ENCODE measurements around the gene KCNMA1. TPM values are rescaled to one million over a fixed set of nuclear protein-coding genes. Genes with fewer than 3 reads are reported as not detected.

KCNMA1 gene
- total RNA-seq, 1 donor from 2014 or later: 30.1 TPM

- no peaks in the 10 kb centered on the region for H3K9me3 Mint-ChIP-seq
- no peak for TF ChIP-seq CTCF (conservative IDR thresholded peaks at IDR 0.05)
- peaks cover 17% of the 10 kb centered on the region for H3K4me1 Mint-ChIP-seq (ENCODE audit: unreplicated experiment)
- no peak for DNase-seq (ENCODE audit: extremely low spot score, unreplicated experiment)
- H3K36me3 Mint-ChIP-seq: no peaks in the 10 kb centered on the region
- peaks cover 33% of the 10 kb centered on the region for H3K27me3 Mint-ChIP-seq
- H3K4me3 Mint-ChIP-seq: no peak overlapping the region
- no peak overlapping the region for H3K27ac Mint-ChIP-seq
Observed at GRCh38 chr10:77034240-77034639, 603.4 kb downstream of the KCNMA1 start.

- no peak for DNase-seq (ENCODE audit: extremely low spot score, unreplicated experiment)
- no peak overlapping the region for H3K4me3 Mint-ChIP-seq
- H3K27me3 Mint-ChIP-seq: peaks cover 31% of the 10 kb centered on the region
- H3K9me3 Mint-ChIP-seq: no peaks in the 10 kb centered on the region
- no peak for TF ChIP-seq CTCF (conservative IDR thresholded peaks at IDR 0.05)
- H3K36me3 Mint-ChIP-seq: no peaks in the 10 kb centered on the region
- peaks cover 17% of the 10 kb centered on the region for H3K4me1 Mint-ChIP-seq (ENCODE audit: unreplicated experiment)
- no peak overlapping the region for H3K27ac Mint-ChIP-seq
Observed at GRCh38 chr10:77032188-77032570, 605.4 kb downstream of the KCNMA1 start.

- DNase-seq (ENCODE audit: extremely low spot score, unreplicated experiment): no peak
- Mint-ChIP-seq H3K4me1 (ENCODE audit: unreplicated experiment) (peaks cover 17% of the 10 kb centered on the region), H3K36me3 (no peaks in the 10 kb centered on the region), H3K27ac (no peak overlapping the region), H3K9me3 (no peaks in the 10 kb centered on the region), H3K4me3 (no peak overlapping the region), H3K27me3 (peaks cover 31% of the 10 kb centered on the region)
- TF ChIP-seq CTCF (conservative IDR thresholded peaks at IDR 0.05): no peak
Observed at GRCh38 chr10:77031531-77032187, 605.9 kb downstream of the KCNMA1 start.

- Mint-ChIP-seq H3K27me3 (peaks cover 32% of the 10 kb centered on the region), H3K4me3 (no peak overlapping the region), H3K36me3 (no peaks in the 10 kb centered on the region), H3K4me1 (ENCODE audit: unreplicated experiment) (peaks cover 17% of the 10 kb centered on the region), H3K9me3 (no peaks in the 10 kb centered on the region), H3K27ac (no peak overlapping the region)
- TF ChIP-seq CTCF (conservative IDR thresholded peaks at IDR 0.05): no peak
- no peak for DNase-seq (ENCODE audit: extremely low spot score, unreplicated experiment)
Observed at GRCh38 chr10:77030974-77031373, 606.6 kb downstream of the KCNMA1 start.

- Mint-ChIP-seq H3K27me3 (peaks cover 26% of the 10 kb centered on the region), H3K27ac (no peak overlapping the region), H3K9me3 (no peaks in the 10 kb centered on the region), H3K4me3 (no peak overlapping the region), H3K36me3 (no peaks in the 10 kb centered on the region), H3K4me1 (ENCODE audit: unreplicated experiment) (peaks cover 17% of the 10 kb centered on the region)
- no peak for DNase-seq (ENCODE audit: extremely low spot score, unreplicated experiment)
- no peak for TF ChIP-seq CTCF (conservative IDR thresholded peaks at IDR 0.05)
Observed at GRCh38 chr10:77029777-77030717, 607.6 kb downstream of the KCNMA1 start.
